GM12878 (cell line): ENCODE results near the gene DNAH9.

ENCODE experiments used
- POLR2A ChIP-seq: IDR thresholded peaks from 2 replicates; pipeline ENCODE4 v1.6.1; 2011; ENCODE audit warnings: low read depth, mild to moderate bottlenecking, low read length
- TF ChIP-seq, protein P1 (sequence below), 3 experiments: IDR thresholded peaks in 2 of 3; conservative IDR thresholded peaks in 1 of 3; 2 replicates each; pipeline ENCODE4 v1.5.1; 2011; ENCODE audit warnings: low read depth in 3 of 3, low read length in 3 of 3, mild to moderate bottlenecking in 3 of 3, control low read depth in 2 of 3, moderate library complexity in 2 of 3, inconsistent platforms in 1 of 3, mixed read lengths in 1 of 3; ENCODE audit not compliant: control insufficient read depth in 2 of 3, insufficient read depth in 1 of 3; ENCODE audit errors: extremely low read depth in 1 of 3
- TF ChIP-seq, protein P2 (sequence below): IDR thresholded peaks from 2 replicates; pipeline ENCODE4 v1.6.1; 2012; ENCODE audit warnings: mild to moderate bottlenecking, low read depth, low read length
- TF ChIP-seq, protein P3 (sequence below): IDR thresholded peaks from 2 replicates; pipeline ENCODE4 v1.6.1; 2011; ENCODE audit warnings: mild to moderate bottlenecking, low read depth, low read length, moderate library complexity; ENCODE audit not compliant: insufficient replicate concordance

DNA sequence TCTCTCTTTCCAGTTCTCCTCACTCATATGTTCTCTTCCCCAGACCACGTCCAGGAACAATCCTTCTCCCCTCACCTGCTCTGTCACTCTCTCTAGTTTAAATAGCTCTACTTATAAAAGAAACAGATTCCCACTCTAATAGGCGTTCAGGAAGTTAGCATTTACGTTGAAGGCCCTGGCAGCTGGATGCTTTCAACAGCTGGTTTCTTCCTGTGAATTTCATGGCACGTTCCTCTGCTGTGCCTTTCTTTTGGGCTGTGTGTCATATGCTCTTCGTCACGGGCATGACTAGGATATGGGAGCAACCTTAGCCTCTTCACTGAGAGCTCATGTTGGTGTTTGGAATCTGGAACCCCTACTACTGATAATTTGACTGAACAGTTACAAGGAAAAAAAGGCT is 325.8 kb downstream of the DNAH9 start:
- TF ChIP-seq, protein P1, sequence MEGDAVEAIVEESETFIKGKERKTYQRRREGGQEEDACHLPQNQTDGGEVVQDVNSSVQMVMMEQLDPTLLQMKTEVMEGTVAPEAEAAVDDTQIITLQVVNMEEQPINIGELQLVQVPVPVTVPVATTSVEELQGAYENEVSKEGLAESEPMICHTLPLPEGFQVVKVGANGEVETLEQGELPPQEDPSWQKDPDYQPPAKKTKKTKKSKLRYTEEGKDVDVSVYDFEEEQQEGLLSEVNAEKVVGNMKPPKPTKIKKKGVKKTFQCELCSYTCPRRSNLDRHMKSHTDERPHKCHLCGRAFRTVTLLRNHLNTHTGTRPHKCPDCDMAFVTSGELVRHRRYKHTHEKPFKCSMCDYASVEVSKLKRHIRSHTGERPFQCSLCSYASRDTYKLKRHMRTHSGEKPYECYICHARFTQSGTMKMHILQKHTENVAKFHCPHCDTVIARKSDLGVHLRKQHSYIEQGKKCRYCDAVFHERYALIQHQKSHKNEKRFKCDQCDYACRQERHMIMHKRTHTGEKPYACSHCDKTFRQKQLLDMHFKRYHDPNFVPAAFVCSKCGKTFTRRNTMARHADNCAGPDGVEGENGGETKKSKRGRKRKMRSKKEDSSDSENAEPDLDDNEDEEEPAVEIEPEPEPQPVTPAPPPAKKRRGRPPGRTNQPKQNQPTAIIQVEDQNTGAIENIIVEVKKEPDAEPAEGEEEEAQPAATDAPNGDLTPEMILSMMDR (IDR thresholded peaks at IDR 0.05 in 2 of 3, conservative IDR thresholded peaks at IDR 0.05 in 1 of 3; ENCODE audit: control insufficient read depth in 2 of 3, extremely low read depth in 1 of 3, insufficient read depth in 1 of 3, low read depth in 3 of 3, low read length in 3 of 3): no peak
- TF ChIP-seq, protein P2, sequence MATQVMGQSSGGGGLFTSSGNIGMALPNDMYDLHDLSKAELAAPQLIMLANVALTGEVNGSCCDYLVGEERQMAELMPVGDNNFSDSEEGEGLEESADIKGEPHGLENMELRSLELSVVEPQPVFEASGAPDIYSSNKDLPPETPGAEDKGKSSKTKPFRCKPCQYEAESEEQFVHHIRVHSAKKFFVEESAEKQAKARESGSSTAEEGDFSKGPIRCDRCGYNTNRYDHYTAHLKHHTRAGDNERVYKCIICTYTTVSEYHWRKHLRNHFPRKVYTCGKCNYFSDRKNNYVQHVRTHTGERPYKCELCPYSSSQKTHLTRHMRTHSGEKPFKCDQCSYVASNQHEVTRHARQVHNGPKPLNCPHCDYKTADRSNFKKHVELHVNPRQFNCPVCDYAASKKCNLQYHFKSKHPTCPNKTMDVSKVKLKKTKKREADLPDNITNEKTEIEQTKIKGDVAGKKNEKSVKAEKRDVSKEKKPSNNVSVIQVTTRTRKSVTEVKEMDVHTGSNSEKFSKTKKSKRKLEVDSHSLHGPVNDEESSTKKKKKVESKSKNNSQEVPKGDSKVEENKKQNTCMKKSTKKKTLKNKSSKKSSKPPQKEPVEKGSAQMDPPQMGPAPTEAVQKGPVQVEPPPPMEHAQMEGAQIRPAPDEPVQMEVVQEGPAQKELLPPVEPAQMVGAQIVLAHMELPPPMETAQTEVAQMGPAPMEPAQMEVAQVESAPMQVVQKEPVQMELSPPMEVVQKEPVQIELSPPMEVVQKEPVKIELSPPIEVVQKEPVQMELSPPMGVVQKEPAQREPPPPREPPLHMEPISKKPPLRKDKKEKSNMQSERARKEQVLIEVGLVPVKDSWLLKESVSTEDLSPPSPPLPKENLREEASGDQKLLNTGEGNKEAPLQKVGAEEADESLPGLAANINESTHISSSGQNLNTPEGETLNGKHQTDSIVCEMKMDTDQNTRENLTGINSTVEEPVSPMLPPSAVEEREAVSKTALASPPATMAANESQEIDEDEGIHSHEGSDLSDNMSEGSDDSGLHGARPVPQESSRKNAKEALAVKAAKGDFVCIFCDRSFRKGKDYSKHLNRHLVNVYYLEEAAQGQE: no peak
- TF ChIP-seq POLR2A: no peak
- TF ChIP-seq, protein P3, sequence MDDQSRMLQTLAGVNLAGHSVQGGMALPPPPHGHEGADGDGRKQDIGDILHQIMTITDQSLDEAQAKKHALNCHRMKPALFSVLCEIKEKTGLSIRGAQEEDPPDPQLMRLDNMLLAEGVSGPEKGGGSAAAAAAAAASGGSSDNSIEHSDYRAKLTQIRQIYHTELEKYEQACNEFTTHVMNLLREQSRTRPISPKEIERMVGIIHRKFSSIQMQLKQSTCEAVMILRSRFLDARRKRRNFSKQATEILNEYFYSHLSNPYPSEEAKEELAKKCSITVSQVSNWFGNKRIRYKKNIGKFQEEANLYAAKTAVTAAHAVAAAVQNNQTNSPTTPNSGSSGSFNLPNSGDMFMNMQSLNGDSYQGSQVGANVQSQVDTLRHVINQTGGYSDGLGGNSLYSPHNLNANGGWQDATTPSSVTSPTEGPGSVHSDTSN: no peak
